ENCODE results near the gene BICRAL. TPM values are rescaled to one million over a fixed set of nuclear protein-coding genes. Genes with fewer than 3 reads are reported as not detected.
"Not testable (repeated sequence)": the region's sequence is repeated elsewhere in the genome, so short reads cannot be mapped to it uniquely, and the experiment has no call there.

The BICRAL gene
- total RNA-seq, 1 donor from 2014 or later: 19.2 TPM

DNA sequence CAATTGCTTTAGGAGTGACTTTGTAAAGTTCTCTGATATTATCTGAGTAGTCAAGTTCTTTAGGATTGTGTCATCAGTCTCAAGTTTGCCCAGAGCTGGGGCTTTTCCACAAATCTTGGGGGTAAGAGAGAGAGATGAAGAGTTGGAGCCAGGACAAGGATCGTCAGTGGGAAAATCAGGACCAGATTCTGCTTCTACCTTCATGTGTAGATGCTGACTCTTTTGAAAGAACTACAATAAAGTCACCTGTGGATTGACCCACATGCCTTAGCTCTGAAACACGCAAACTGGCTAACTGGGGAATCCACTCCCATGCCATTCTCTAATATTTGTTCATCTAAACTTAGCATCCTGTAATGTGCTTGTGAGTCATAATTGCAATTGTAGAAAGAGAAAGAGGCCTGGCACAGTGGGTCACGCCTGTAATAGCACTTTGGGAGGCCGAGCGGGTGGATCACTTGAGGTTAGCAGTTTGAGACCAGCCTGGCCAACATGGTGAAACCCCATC lies 15.6 kb upstream of the BICRAL start:
- no peaks in the 10 kb centered on the region for H3K27me3 ChIP-seq
- intact Hi-C loops (cut with DNase I): loop anchor here (10.0 kb wide), 1 partner anchor 59 kb away; no protein-coding TSS in a partner anchor
- H3K9me3 ChIP-seq: no peaks in the 10 kb centered on the region
- H3K36me3 ChIP-seq: no peaks in the 10 kb centered on the region
- no peak for DNase-seq (ENCODE audit: extremely low spot score in 2 of 2)
- H3K27ac ChIP-seq: no peak overlapping the region
- TF ChIP-seq POLR2A (IDR thresholded peaks at IDR 0.05) (no peak), POLR2AphosphoS5 (IDR thresholded peaks at IDR 0.05; ENCODE audit: insufficient read depth in 1 of 2, low read depth in 1 of 2) (no peak)
- TF ChIP-seq, protein P1, sequence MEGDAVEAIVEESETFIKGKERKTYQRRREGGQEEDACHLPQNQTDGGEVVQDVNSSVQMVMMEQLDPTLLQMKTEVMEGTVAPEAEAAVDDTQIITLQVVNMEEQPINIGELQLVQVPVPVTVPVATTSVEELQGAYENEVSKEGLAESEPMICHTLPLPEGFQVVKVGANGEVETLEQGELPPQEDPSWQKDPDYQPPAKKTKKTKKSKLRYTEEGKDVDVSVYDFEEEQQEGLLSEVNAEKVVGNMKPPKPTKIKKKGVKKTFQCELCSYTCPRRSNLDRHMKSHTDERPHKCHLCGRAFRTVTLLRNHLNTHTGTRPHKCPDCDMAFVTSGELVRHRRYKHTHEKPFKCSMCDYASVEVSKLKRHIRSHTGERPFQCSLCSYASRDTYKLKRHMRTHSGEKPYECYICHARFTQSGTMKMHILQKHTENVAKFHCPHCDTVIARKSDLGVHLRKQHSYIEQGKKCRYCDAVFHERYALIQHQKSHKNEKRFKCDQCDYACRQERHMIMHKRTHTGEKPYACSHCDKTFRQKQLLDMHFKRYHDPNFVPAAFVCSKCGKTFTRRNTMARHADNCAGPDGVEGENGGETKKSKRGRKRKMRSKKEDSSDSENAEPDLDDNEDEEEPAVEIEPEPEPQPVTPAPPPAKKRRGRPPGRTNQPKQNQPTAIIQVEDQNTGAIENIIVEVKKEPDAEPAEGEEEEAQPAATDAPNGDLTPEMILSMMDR (IDR thresholded peaks at IDR 0.05): no peak
- no peak overlapping the region for H3K4me3 ChIP-seq
- H3K4me1 ChIP-seq: peaks cover 9% of the 10 kb centered on the region

DNA sequence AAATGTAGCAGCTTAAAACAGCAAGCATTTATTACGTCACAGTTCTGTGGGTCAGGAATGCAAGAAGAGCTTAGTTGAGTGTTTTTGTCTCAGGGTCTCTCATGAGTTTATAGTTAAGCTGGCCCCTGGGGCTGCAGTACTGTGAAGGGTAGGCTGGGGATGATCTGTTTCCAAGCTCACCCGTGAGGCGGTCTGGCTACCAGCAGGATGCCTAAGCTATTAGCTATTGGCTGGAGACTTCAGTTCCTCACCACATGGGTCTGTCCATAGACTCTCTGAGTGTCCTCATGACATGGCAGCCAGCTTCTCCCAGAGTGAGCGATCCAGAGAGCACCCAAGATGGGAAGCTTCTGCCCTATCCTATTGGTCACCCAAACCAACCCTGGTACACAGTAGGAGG lies 12.8 kb upstream of the BICRAL start:
- intact Hi-C loops (cut with DNase I): loop anchor here (10.0 kb wide), 1 partner anchor 56 kb away; no protein-coding TSS in a partner anchor
- TF ChIP-seq, protein P1 (IDR thresholded peaks at IDR 0.05): no peak
- TF ChIP-seq POLR2AphosphoS5 (IDR thresholded peaks at IDR 0.05; ENCODE audit: insufficient read depth in 1 of 2, low read depth in 1 of 2): no peak
- no peak for TF ChIP-seq POLR2A (IDR thresholded peaks at IDR 0.05)

GRCh38 chr6:42769836-42770235 lies 12.0 kb upstream of the BICRAL start:
- intact Hi-C loops (cut with DNase I): loop anchor here (10.0 kb wide), 1 partner anchor 55 kb away; no protein-coding TSS in a partner anchor
- H3K27ac ChIP-seq: no peak overlapping the region
- no peak for DNase-seq (ENCODE audit: extremely low spot score in 2 of 2)

More for the DNA sequence above, 12.8 kb upstream of the BICRAL start:
- no peak overlapping the region for H3K27ac ChIP-seq
- DNase-seq (ENCODE audit: extremely low spot score in 2 of 2): no peak
- no peaks in the 10 kb centered on the region for H3K9me3 ChIP-seq
- H3K36me3 ChIP-seq: no peaks in the 10 kb centered on the region
- H3K4me1 ChIP-seq: peaks cover 16% of the 10 kb centered on the region
- H3K27me3 ChIP-seq: no peaks in the 10 kb centered on the region
- no peak overlapping the region for H3K4me3 ChIP-seq

DNA sequence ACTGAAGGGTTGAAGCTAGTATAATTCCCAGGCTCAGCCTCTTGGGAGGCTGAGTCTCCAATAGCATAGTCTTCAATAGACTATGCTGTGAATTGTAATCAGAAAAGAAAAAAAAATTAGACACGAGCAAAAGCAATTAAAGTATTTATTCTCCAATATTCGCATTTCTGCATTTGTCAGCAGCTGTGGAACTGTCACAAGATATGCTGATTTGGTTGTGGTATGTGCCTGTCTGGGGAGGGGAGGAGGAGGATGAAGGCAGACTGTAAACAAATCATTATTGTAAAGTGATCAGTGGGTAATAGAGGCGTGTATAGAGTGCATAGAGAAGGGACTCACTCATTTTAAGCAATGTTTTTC lies 10.1 kb upstream of the BICRAL start:
- no peaks in the 10 kb centered on the region for H3K9me3 ChIP-seq
- no peaks in the 10 kb centered on the region for H3K27me3 ChIP-seq
- TF ChIP-seq, protein P1 (IDR thresholded peaks at IDR 0.05): no peak
- TF ChIP-seq POLR2AphosphoS5 (IDR thresholded peaks at IDR 0.05; ENCODE audit: insufficient read depth in 1 of 2, low read depth in 1 of 2) (no peak), POLR2A (IDR thresholded peaks at IDR 0.05) (no peak)
- H3K36me3 ChIP-seq: no peaks in the 10 kb centered on the region
- no peak overlapping the region for H3K4me3 ChIP-seq
- H3K4me1 ChIP-seq: peaks cover 16% of the 10 kb centered on the region
- intact Hi-C loops (cut with DNase I): no loop called here
- no peak for DNase-seq (ENCODE audit: extremely low spot score in 2 of 2)
- no peak overlapping the region for H3K27ac ChIP-seq

More at GRCh38 chr6:42769836-42770235, 12.0 kb upstream of the BICRAL start:
- H3K27me3 ChIP-seq: no peaks in the 10 kb centered on the region
- TF ChIP-seq POLR2A (IDR thresholded peaks at IDR 0.05): no peak
- TF ChIP-seq, protein P1 (IDR thresholded peaks at IDR 0.05): no peak
- no peak for TF ChIP-seq POLR2AphosphoS5 (IDR thresholded peaks at IDR 0.05; ENCODE audit: insufficient read depth in 1 of 2, low read depth in 1 of 2)
- peaks cover 16% of the 10 kb centered on the region for H3K4me1 ChIP-seq
- H3K4me3 ChIP-seq: no peak overlapping the region
- H3K9me3 ChIP-seq: no peaks in the 10 kb centered on the region
- no peaks in the 10 kb centered on the region for H3K36me3 ChIP-seq

- Histone ChIP-seq H3K9me3 (no peaks in the 10 kb centered on the region), H3K4me3 (no peak overlapping the region), H3K27me3 (no peaks in the 10 kb centered on the region), H3K4me1 (peaks cover 20% of the 10 kb centered on the region), H3K27ac (no peak overlapping the region), H3K36me3 (no peaks in the 10 kb centered on the region)
- no peak for DNase-seq (ENCODE audit: extremely low spot score in 2 of 2)
- no peak for TF ChIP-seq POLR2A (IDR thresholded peaks at IDR 0.05)
- TF ChIP-seq, protein P1 (IDR thresholded peaks at IDR 0.05): no peak
- TF ChIP-seq POLR2AphosphoS5 (IDR thresholded peaks at IDR 0.05; ENCODE audit: insufficient read depth in 1 of 2, low read depth in 1 of 2): no peak
- intact Hi-C loops (cut with DNase I): no loop called here
These were observed 7.7 kb upstream of the BICRAL start for GRCh38 chr6:42774201-42774600.

GRCh38 chr6:42774821-42775487 lies 6.9 kb upstream of the BICRAL start:
- intact Hi-C loops (cut with DNase I); H3K27me3 ChIP-seq; DNase-seq (ENCODE audit: extremely low spot score in 2 of 2); H3K36me3 ChIP-seq; H3K4me3 ChIP-seq; H3K9me3 ChIP-seq: not testable (repeated sequence)
- Histone ChIP-seq H3K27ac (peak overlapping the region; percentile 46), H3K4me1 (peaks cover 20% of the 10 kb centered on the region)

All from vagina (tissue), 2 donors.